ENCODE results near the gene DDX1.

GRCh38 chr2:15565392-15565791 is 26.3 kb upstream of the DDX1 start:
- TF ChIP-seq, protein P1, sequence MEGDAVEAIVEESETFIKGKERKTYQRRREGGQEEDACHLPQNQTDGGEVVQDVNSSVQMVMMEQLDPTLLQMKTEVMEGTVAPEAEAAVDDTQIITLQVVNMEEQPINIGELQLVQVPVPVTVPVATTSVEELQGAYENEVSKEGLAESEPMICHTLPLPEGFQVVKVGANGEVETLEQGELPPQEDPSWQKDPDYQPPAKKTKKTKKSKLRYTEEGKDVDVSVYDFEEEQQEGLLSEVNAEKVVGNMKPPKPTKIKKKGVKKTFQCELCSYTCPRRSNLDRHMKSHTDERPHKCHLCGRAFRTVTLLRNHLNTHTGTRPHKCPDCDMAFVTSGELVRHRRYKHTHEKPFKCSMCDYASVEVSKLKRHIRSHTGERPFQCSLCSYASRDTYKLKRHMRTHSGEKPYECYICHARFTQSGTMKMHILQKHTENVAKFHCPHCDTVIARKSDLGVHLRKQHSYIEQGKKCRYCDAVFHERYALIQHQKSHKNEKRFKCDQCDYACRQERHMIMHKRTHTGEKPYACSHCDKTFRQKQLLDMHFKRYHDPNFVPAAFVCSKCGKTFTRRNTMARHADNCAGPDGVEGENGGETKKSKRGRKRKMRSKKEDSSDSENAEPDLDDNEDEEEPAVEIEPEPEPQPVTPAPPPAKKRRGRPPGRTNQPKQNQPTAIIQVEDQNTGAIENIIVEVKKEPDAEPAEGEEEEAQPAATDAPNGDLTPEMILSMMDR (IDR thresholded peaks at IDR 0.05; ENCODE audit: insufficient read depth, low read length), result no peak
- no peak for TF ChIP-seq POLR2AphosphoS5 (IDR thresholded peaks at IDR 0.05; ENCODE audit: low read depth)

Data from HL-60 (cell line).